Smooth muscle cell (in vitro differentiated cells): Measurements from ENCODE around the gene FBXL4. TPM values are rescaled to one million over a fixed set of nuclear protein-coding genes. Genes with fewer than 3 reads are reported as not detected.

Source experiments
- DNase-seq: peaks from one replicate; lab custom pipeline; 2025; ENCODE audit not compliant: unreplicated experiment; lab: John Stamatoyannopoulos, UW
- H2AFZ ChIP-seq: fragments of 200-600 bp; sonication (generic); 2 replicates; pipeline ENCODE4 v1.6.0; 2016; ENCODE audit warnings: antibody characterized with exemption, low read depth, mild to moderate bottlenecking
- H3F3A ChIP-seq: fragments of 200-600 bp; sonication (generic); 2 replicates; pipeline ENCODE4 v1.6.0; 2017; ENCODE audit warnings: antibody characterized with exemption, low read depth
- H3K27ac ChIP-seq: fragments of 200-600 bp; sonication (generic); 2 replicates; pipeline ENCODE4 v1.5.1; 2016; ENCODE audit warnings: low read depth, mild to moderate bottlenecking
- H3K27me3 ChIP-seq: fragments of 200-600 bp; sonication (generic); 2 replicates; pipeline ENCODE4 v1.6.1; 2016; ENCODE audit warnings: low read depth, mild to moderate bottlenecking
- H3K36me3 ChIP-seq: fragments of 200-600 bp; sonication (generic); 2 replicates; pipeline ENCODE4 v1.5.1; 2016; ENCODE audit warnings: low read depth
- H3K4me1 ChIP-seq: fragments of 200-600 bp; sonication (generic); 2 replicates; pipeline ENCODE4 v1.5.1; 2016; ENCODE audit warnings: low read depth
- H3K4me2 ChIP-seq: fragments of 200-600 bp; sonication (generic); 2 replicates; pipeline ENCODE4 v1.6.0; 2016; ENCODE audit warnings: mild to moderate bottlenecking
- H3K4me3 ChIP-seq: fragments of 200-600 bp; sonication (generic); 2 replicates; pipeline ENCODE4 v1.5.1; 2016; ENCODE audit warnings: mild to moderate bottlenecking
- H3K79me2 ChIP-seq: fragments of 200-600 bp; sonication (generic); 2 replicates; pipeline ENCODE4 v1.6.0; 2016; ENCODE audit warnings: low read depth, mild to moderate bottlenecking
- H3K9ac ChIP-seq: fragments of 200-600 bp; sonication (generic); 2 replicates; pipeline ENCODE4 v1.6.0; 2016; ENCODE audit warnings: low read depth
- H3K9me3 ChIP-seq: fragments of 200-600 bp; sonication (generic); replicated peaks from 2 replicates; pipeline ENCODE4 v1.5.1; 2016; ENCODE audit warnings: low read depth
- H4K20me1 ChIP-seq: fragments of 200-600 bp; sonication (generic); 2 replicates; pipeline ENCODE4 v1.6.0; 2016; ENCODE audit warnings: low read depth
- CTCF ChIP-seq: fragments of 200-600 bp; sonication (generic); IDR thresholded peaks from 2 replicates; pipeline ENCODE4 v1.5.1; 2017; ENCODE audit warnings: borderline replicate concordance, mild to moderate bottlenecking, antibody characterized with exemption; ENCODE audit not compliant: insufficient read depth, poor library complexity, severe bottlenecking
- WGBS: methylation state at CpG from one replicate; pipeline ENCODE4 v1.1.7; 2016; ENCODE audit warnings: low lambda C conversion rate; 5-methylcytosine and 5-hydroxymethylcytosine counted together
- polyA plus RNA-seq: library from polyadenylated mRNA; unstranded; fragments of >200 nt; fragmentation: Nextera tagmentation; extraction: Ambion mirVana; gene quantifications from 2 replicates; pipeline ENCODE4 v1.2.1, GENCODE V29; 2016
- total RNA-seq: library from RNA; depleted of rRNA; stranded (reverse); fragments of >200 nt; gene quantifications from 2 replicates; pipeline ENCODE4 v1.2.3, GENCODE V29; 2014

The FBXL4 gene
- total and polyA plus RNA-seq, 2 experiments from 2014 or later, result 7.3 to 18.8 TPM

- WGBS, result 100% methylated on average over 1 of the region's 1 CpG
- no peaks in the 10 kb centered on the region for H3K36me3 ChIP-seq
Observed at GRCh38 chr6:98986071-98986615, 38.4 kb upstream of the FBXL4 start.

GRCh38 chr6:98985391-98985790, 37.6 kb upstream of the FBXL4 start:
- H2AFZ ChIP-seq, result no peak overlapping the region
- H3K36me3 ChIP-seq, result no peaks in the 10 kb centered on the region
- DNase-seq, result no peak
- no peaks in the 10 kb centered on the region for H3K9me3 ChIP-seq
- no peaks in the 10 kb centered on the region for H3K4me1 ChIP-seq
- TF ChIP-seq CTCF, result no peak
- H3K27ac ChIP-seq, result no peak overlapping the region
- no peak overlapping the region for H3K9ac ChIP-seq
- no peaks in the 10 kb centered on the region for H4K20me1 ChIP-seq
- no peak overlapping the region for H3K4me3 ChIP-seq
- WGBS, result 86% methylated on average over 1 of the region's 1 CpG
- no peaks in the 10 kb centered on the region for H3K27me3 ChIP-seq
- no peaks in the 10 kb centered on the region for H3F3A ChIP-seq
- no peaks in the 10 kb centered on the region for H3K79me2 ChIP-seq
- no peak overlapping the region for H3K4me2 ChIP-seq

More at GRCh38 chr6:98986071-98986615, 38.4 kb upstream of the FBXL4 start:
- H3K27me3 ChIP-seq, result no peaks in the 10 kb centered on the region
- H3K9me3 ChIP-seq, result no peaks in the 10 kb centered on the region
- H3K4me2 ChIP-seq, result no peak overlapping the region
- no peak for DNase-seq
- no peaks in the 10 kb centered on the region for H3F3A ChIP-seq
- H2AFZ ChIP-seq, result no peak overlapping the region
- no peak for TF ChIP-seq CTCF
- H3K79me2 ChIP-seq, result no peaks in the 10 kb centered on the region
- no peaks in the 10 kb centered on the region for H3K4me1 ChIP-seq
- no peaks in the 10 kb centered on the region for H4K20me1 ChIP-seq
- H3K4me3 ChIP-seq, result no peak overlapping the region
- no peak overlapping the region for H3K27ac ChIP-seq
- H3K9ac ChIP-seq, result no peak overlapping the region

- no peak overlapping the region for H3K9ac ChIP-seq
- H3K4me2 ChIP-seq, result no peak overlapping the region
- H3K79me2 ChIP-seq, result no peaks in the 10 kb centered on the region
- no peaks in the 10 kb centered on the region for H3K4me1 ChIP-seq
- no peaks in the 10 kb centered on the region for H3K27me3 ChIP-seq
- no peaks in the 10 kb centered on the region for H3K36me3 ChIP-seq
- TF ChIP-seq CTCF, result no peak
- H3K9me3 ChIP-seq, result no peaks in the 10 kb centered on the region
- H3K27ac ChIP-seq, result no peak overlapping the region
- 86% methylated on average over 1 of the region's 1 CpG for WGBS
- H3F3A ChIP-seq, result no peaks in the 10 kb centered on the region
- H2AFZ ChIP-seq, result no peak overlapping the region
- H4K20me1 ChIP-seq, result no peaks in the 10 kb centered on the region
- no peak for DNase-seq
- no peak overlapping the region for H3K4me3 ChIP-seq
Observed at GRCh38 chr6:98984121-98984520, 36.4 kb upstream of the FBXL4 start.

GRCh38 chr6:98981473-98981872, 33.7 kb upstream of the FBXL4 start:
- Histone ChIP-seq H3F3A (no peaks in the 10 kb centered on the region), H3K36me3 (no peaks in the 10 kb centered on the region), H3K27me3 (no peaks in the 10 kb centered on the region), H3K9ac (no peak overlapping the region), H3K9me3 (no peaks in the 10 kb centered on the region), H2AFZ (no peak overlapping the region), H3K4me3 (no peak overlapping the region), H3K27ac (no peak overlapping the region), H4K20me1 (no peaks in the 10 kb centered on the region), H3K4me1 (no peaks in the 10 kb centered on the region), H3K4me2 (no peak overlapping the region), H3K79me2 (no peaks in the 10 kb centered on the region)
- no peak for TF ChIP-seq CTCF
- DNase-seq, result no peak
- 100% methylated on average over 1 of the region's 1 CpG for WGBS
